HT1080 (cell line): ENCODE results near the gene DCX. TPM values are rescaled to one million over a fixed set of nuclear protein-coding genes. Genes with fewer than 3 reads are reported as not detected.

Experiments
- small RNA-seq: library from RNA; depleted of rRNA; stranded (forward); fragments of <200 nt; gene quantifications from one replicate; pipeline ENCODE3, GENCODE V24; 2014
- total RNA-seq: library from RNA; depleted of rRNA; stranded (reverse); fragments of >200 nt; shearing (Covaris generic); gene quantifications from 2 replicates; pipeline ENCODE4 v1.2.3, GENCODE V29; 2014; rRNA removed

Gene DCX
- total RNA-seq, 1 experiment from 2014 or later: not detected

Small RNA genes lying within 50 kb of the gene (small RNA-seq; reads per million reads assigned to genes)
- gene RNU6-496P: not detected

Other genes with a start within 250 kb of the DCX start
- not detected in 2 replicates for gene CAPN6, start 141.7 kb downstream of the DCX start, total RNA-seq
- 0.20 TPM in 1 of 2 replicates, not detected in the other for gene SERTM2, start 99.5 kb upstream of the DCX start, total RNA-seq